A549 treated with Mapracorat at 1 μM for 4 hours (cell line): ENCODE data around the gene KRTAP19-5. TPM values are rescaled to one million over a fixed set of nuclear protein-coding genes. Genes with fewer than 3 reads are reported as not detected.

ENCODE experiments used
- total RNA-seq: library from RNA; stranded (reverse); fragments of 200-300 nt; extraction: Qiagen RNA extraction; gene quantifications from 5 replicates; pipeline ENCODE4 v1.2.3, GENCODE V29; 2022

KRTAP19-5 gene
- not detected in 5 replicates for total RNA-seq

DNA sequence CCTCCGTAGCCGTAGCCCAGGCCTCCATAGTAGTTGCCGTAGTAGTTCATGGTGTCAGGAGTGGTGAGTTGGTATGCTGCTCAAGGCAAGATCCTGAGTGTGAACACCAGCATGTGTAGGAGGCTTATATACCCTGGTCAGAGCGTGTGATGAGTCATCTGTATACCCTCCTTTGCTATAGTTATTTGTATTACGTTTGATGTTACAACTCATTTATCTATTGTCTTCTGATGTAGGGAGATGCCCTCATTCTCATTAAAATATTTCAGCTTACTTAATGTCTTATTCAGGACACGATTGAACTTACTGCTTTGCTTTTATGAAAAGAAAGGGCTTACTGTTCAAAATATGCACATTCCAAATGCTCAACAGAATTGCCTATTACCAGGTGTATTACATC is at the start of gene KRTAP19-5:
TSS of gene KRTAP19-5 (minus strand) at position 101 of the 400 bp plus-strand sequence. CDS start at position 50, 51 bp downstream.

DNA sequence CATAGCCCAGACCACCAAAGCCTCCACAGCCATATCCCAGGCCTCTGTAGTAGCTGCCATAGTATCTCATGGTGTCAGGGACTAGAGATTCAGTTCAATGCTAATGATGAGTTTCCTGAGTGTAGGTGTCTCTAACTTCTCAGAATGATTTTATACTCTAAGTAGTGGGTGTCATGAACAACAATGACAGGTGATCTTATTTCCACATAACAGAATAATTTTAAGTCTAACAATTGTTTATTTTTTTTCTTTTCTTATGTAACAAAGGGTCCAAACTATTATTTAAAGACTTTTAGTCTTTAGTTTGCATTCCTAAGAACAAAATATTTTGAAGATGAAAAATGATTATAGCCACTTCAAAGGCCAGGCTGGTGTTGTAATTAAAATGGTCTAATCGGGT is 39.8 kb upstream of the KRTAP19-5 start, which contains the start of gene KRTAP19-6:
TSS of gene KRTAP19-6 (minus strand) at position 101 of the 400 bp plus-strand sequence. CDS start at position 70, 31 bp downstream.

DNA sequence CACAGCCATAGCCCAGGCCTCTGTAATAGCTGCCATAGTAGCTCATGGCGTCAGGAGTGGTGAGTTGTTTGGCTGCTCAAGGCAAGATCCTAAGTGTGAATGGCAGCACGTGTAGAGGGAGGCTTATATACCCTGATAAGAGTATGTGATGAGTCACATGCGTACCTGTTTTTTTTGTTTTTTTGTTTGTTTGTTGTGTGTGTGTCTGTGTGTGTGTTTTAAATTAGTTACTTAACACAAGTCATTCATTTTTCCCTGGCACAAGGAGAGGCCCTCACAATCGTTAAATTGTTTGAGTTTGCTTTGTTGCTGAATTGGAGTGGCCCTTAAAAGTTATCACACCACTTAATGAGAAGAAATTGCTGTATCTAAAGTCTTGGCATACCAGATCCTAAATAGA is 4.9 kb downstream of the KRTAP19-5 start, which contains the start of gene KRTAP19-4:
TSS of gene KRTAP19-4 (minus strand) at position 101 of the 400 bp plus-strand sequence. CDS start at position 46, 55 bp downstream.

DNA sequence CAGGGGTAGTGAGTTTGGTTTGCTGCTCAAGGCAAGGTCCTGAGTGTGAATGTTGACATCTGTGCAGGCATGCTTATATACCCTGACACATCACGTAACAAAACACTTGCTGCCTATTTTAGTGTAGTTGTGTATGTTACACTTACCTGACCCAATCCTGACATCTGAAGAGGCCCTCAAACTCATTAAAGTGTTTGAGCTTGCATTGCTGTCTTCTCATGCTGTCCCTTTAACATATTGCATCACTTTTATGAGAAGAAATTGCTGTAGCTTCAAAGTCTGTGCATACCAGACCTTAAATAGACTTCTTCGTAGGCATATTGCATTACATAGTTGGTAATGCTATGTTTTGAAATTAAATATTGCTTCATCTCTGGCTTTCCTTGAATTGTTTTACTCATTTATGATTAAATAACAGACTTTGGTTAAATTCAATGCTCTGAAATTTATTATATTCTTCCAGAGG is 9.9 kb downstream of the KRTAP19-5 start, which contains the start of gene KRTAP19-3:
TSS of gene KRTAP19-3 (minus strand) at position 51 of the 466 bp plus-strand sequence. CDS start 56 bp downstream, outside the sequence.

DNA sequence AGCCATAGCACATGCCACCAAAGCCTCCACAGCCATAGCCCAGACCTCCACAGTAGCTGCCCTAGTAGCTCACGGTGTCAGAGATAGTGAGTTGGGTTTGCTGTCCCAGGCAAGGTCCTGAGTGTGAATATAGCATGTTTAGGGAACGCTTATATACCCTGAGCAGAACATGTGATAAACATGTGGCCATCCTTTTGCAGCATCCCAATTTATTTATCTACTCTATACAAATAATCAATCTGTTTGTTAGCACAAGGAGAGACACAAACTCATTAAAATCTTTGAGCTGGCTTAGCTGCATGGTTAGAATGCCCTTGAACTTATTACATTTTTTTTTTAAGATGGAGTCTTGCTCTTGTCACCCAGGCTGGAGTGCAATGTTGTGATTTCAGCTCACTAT is 14.6 kb downstream of the KRTAP19-5 start, which contains the start of gene KRTAP19-2:
TSS of gene KRTAP19-2 (minus strand) at position 101 of the 400 bp plus-strand sequence. CDS start at position 13, 88 bp downstream.

DNA sequence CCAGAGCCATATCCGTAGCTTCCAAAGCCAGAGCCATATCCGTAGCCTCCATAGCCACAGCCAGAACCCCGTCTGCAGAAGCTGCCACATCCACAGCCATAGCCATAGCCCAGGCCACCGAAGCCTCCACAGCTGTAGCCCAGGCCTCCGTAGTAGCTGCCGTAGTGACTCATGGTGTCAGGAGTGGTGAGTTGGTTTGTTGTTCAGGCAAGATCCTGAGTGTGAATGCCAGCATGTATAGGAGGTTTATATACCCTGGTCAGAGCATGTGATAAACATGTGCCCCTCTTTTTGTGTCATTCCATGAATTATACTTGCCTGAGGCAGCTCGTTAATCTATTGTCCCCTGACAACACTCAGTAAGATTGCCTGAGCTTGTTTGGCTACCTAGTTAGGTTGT is 21.8 kb downstream of the KRTAP19-5 start, which contains the start of gene KRTAP19-1:
TSS of gene KRTAP19-1 (minus strand) at position 223 of the 400 bp plus-strand sequence. CDS start at position 173, 50 bp downstream.

Other genes with a start within 250 kb of the KRTAP19-5 start
- gene KRTAP24-1, start 219.2 kb downstream of the KRTAP19-5 start, total RNA-seq, result not detected in 5 replicates
- gene KRTAP25-1, start 212.6 kb downstream of the KRTAP19-5 start, total RNA-seq, result not detected in 5 replicates
- gene KRTAP26-1, start 181.8 kb downstream of the KRTAP19-5 start, total RNA-seq, result not detected in 5 replicates
- gene KRTAP27-1, start 164.4 kb downstream of the KRTAP19-5 start, total RNA-seq, result not detected in 5 replicates
- not detected in 5 replicates for gene KRTAP23-1, start 153.5 kb downstream of the KRTAP19-5 start, total RNA-seq
- gene KRTAP13-2, start 129.9 kb downstream of the KRTAP19-5 start, total RNA-seq, result not detected in 5 replicates
- gene KRTAP13-1, start 106.1 kb downstream of the KRTAP19-5 start, total RNA-seq, result not detected in 5 replicates
- not detected in 5 replicates for gene KRTAP13-3, start 76.2 kb downstream of the KRTAP19-5 start, total RNA-seq
- gene KRTAP13-4, start 71.9 kb downstream of the KRTAP19-5 start, total RNA-seq, result not detected in 5 replicates
- not detected in 5 replicates for gene KRTAP15-1, start 61.9 kb downstream of the KRTAP19-5 start, total RNA-seq
- not detected in 5 replicates for gene KRTAP19-1, start 21.8 kb downstream of the KRTAP19-5 start, total RNA-seq
- gene KRTAP19-2, start 14.7 kb downstream of the KRTAP19-5 start, total RNA-seq, result not detected in 5 replicates
- gene KRTAP19-3, start 10.1 kb downstream of the KRTAP19-5 start, total RNA-seq, result not detected in 5 replicates
- not detected in 5 replicates for gene KRTAP19-4, start 5.0 kb downstream of the KRTAP19-5 start, total RNA-seq
- not detected in 5 replicates for gene KRTAP19-6, start 39.7 kb upstream of the KRTAP19-5 start, total RNA-seq
- gene KRTAP19-7, start 59.2 kb upstream of the KRTAP19-5 start, total RNA-seq, result not detected in 5 replicates
- gene KRTAP22-2, start 88.3 kb upstream of the KRTAP19-5 start, total RNA-seq, result not detected in 5 replicates
- gene KRTAP6-3, start 90.3 kb upstream of the KRTAP19-5 start, total RNA-seq, result not detected in 5 replicates
- not detected in 5 replicates for gene KRTAP6-2, start 96.8 kb upstream of the KRTAP19-5 start, total RNA-seq
- gene KRTAP22-1, start 98.9 kb upstream of the KRTAP19-5 start, total RNA-seq, result not detected in 5 replicates
- not detected in 5 replicates for gene KRTAP6-1, start 111.8 kb upstream of the KRTAP19-5 start, total RNA-seq
- not detected in 5 replicates for gene KRTAP20-1, start 114.3 kb upstream of the KRTAP19-5 start, total RNA-seq
- not detected in 5 replicates for gene KRTAP20-4, start 118.5 kb upstream of the KRTAP19-5 start, total RNA-seq
- not detected in 5 replicates for gene KRTAP20-2, start 133.1 kb upstream of the KRTAP19-5 start, total RNA-seq
- gene KRTAP20-3, start 140.7 kb upstream of the KRTAP19-5 start, total RNA-seq, result not detected in 5 replicates
- not detected in 5 replicates for gene KRTAP21-3, start 216.6 kb upstream of the KRTAP19-5 start, total RNA-seq
- not detected in 5 replicates for gene KRTAP21-2, start 245.1 kb upstream of the KRTAP19-5 start, total RNA-seq